ENCODE results near the gene SLC37A4. TPM values are rescaled to one million over a fixed set of nuclear protein-coding genes. Genes with fewer than 3 reads are reported as not detected.
A peak's percentile ranks its signal among the peaks of the same experiment; 100 is the strongest.
"Not testable (repeated sequence)": the region's sequence is repeated elsewhere in the genome, so short reads cannot be mapped to it uniquely, and the experiment has no call there.

SLC37A4 gene
- polyA plus RNA-seq, 10 donors, result 8.4 to 13.0 (median 10.0) TPM

DNA sequence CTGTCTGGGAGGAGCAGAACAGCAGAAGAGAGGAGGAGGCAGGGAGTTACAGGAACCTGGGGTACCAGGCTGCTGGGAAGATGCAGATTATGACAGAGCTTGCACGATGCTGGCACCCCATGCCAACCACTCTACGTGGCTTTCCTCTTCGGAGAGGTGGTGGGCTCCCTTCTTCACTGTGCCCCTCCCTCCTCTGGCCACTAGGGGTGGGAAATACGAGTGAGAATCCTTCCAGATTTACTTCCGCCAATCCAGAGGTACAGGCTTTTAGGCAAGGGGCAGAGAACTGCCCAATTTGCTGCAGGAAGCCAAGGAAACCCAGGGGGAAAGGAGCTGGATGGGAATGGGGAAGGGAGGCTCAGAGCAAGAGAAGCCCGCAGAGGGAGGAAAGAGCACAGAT, 14.0 kb upstream of the SLC37A4 start:
- no peak for DNase-seq

- no peak for DNase-seq
Observed at GRCh38 chr11:119042927-119043326, 12.2 kb upstream of the SLC37A4 start.

DNA sequence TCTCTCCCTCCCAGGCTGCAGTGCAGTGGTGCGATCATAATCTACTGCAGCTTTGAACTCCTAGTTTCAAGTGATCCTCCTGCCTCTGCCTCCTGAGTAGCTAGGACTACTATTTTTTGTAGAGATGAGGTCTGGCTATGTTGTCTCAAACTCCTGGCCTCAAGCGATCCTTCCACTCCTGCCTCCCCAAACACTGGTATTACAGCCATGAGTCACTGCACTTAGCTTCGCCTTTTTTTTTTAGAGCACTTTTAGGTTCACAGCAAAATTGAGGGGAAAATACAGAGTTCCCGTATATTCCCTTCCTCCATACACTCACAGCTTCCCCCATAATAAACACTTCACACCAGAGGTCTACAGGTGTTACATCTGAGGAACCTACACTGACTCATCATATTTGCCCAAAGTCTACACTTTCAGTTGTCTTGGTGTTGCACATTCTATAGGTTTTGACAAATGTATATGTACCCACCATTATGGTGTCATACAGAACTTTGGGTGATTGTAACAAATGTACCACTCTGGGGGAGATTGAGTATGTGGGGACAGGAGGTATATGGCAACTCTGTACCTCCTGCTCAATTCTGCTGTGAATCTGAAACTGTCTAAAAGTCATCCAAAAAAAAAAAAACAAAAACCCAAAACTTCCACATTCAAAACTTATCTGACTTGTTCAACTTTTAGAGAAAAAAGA, 11.3 kb upstream of the SLC37A4 start:
- DNase-seq, result no peak

DNA sequence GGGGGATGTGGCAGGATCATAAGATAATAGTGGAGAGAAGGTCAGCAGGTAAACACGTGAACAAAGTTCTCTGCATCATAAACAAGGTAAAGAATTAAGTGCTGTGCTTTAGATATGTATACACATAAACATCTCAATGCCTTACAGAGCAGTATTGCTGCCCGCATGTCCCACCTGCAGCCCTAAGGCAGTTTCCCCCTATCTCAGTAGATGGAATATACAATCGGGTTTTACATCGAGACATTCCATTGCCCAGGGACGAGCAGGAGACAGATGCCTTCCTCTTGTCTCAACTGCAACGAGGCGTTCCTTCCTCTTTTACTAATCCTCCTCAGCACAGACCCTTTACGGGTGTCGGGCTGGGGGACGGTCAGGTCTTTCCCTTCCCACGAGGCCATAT, 8.8 kb upstream of the SLC37A4 start:
- DNase-seq, result not testable (repeated sequence)

DNA sequence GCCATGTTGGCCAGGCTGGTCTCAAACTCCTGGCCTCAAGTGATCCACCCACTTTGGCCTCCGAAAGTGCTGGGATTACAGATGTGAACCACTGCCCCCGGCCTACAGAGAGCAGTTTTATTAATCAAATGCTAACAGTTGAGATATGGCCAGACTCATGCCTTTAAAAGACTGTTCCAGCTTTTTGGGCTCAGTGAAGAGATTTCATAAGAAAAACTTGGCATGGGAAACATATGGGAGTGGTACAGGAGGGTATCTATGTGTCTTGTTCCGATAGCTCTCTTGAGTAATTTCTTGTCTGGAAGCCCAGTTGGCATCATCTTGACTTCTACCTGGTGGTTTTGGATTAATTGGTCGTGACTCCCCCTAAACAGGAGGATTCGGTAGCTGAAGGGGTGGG, 8.2 kb upstream of the SLC37A4 start:
- no peak for DNase-seq

DNA sequence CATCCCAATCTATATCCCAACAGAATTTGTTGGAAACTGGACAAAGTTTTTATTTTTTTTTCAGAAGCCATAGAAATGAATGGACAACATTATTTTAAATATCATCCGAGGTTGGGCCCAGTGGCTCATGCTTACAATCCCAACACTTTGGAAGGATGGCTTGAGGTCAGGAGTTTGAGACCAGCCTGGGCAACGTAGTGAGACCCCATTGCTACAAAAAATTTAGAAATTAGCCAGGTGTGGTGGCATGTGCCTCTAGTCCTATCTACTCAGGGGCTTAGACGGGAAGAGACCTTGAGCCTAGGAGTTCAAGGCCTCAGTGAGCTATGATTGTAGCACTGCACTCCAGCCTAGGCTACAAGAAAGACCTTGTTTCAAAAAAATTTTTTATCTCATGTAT, 4.1 kb upstream of the SLC37A4 start:
- DNase-seq, result no peak

DNA sequence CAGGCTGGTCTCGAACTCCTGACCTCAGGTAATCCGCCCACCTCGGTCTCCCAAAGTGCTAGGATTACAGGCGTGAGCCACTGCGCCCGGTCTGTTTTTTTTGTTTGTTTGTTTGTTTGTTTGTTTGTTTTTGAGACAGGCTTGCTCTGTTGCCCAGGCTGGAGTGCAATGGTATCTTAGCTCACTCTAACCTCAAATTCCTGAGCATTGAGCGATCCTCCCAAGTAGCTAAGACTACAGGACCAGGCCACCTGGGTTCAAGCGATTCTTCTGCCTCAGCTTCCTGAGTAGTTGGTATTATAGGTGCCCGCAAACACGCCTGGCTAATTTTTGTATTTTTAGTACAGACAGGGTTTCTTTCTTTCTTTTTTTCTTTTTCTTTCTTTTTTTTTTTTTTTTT, 2.7 kb upstream of the SLC37A4 start:
- not testable (repeated sequence) for DNase-seq

GRCh38 chr11:119031912-119032280, 1.2 kb upstream of the SLC37A4 start:
- DNase-seq, result no peak

- DNase-seq, result no peak
Observed at GRCh38 chr11:119030029-119030328, 698 bp downstream of the SLC37A4 start.

DNA sequence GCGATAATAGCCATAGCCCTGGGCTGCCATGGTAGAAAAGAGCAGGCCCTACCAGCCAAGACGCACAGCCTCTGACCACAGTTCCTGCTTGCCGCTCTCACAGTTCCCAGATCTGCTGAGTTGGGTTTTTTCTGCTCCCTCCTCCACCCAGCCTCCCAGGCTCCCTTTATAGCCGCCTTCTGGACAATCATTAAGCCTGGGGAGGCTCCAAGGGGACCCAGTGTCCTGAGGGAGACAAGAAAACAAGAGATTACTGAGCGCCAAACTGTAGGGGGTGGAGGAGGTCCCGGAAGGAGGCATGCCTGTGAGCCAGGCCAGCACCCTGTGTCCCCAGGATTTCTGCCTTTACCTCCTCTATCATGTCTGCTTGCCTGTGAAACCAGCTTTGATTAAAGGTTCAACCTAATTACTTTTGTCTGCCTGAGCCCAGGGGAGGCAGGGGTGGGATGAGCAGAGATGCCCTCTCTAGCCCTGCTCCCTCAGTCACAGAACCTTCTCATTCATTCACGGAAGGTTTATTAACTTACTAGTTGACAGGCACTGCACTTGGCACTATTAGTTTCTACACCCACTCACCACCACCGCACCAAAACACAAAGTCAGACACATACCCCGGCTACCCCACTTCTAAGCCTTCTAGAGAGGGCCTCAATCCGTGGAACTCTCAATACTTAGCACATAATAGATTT, 1.2 kb downstream of the SLC37A4 start:
- DNase-seq, result peak in 1 of 3 donors; percentile 33

DNA sequence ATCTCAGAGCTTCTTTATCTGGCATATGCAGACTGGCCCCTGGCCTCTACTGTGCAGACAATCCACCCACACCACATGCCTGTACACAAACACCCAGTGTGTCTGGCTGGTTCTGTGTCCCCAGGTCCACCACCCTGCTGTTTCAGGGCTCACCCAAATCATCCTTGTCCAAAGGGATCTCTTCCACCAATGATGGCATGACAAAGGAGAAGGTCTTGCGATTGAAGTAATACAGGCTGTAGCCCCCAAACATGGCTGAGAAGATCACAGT, 1.7 kb downstream of the SLC37A4 start:
- no peak for DNase-seq

GRCh38 chr11:119028346-119029068, 2.2 kb downstream of the SLC37A4 start:
- DNase-seq, result no peak

DNA sequence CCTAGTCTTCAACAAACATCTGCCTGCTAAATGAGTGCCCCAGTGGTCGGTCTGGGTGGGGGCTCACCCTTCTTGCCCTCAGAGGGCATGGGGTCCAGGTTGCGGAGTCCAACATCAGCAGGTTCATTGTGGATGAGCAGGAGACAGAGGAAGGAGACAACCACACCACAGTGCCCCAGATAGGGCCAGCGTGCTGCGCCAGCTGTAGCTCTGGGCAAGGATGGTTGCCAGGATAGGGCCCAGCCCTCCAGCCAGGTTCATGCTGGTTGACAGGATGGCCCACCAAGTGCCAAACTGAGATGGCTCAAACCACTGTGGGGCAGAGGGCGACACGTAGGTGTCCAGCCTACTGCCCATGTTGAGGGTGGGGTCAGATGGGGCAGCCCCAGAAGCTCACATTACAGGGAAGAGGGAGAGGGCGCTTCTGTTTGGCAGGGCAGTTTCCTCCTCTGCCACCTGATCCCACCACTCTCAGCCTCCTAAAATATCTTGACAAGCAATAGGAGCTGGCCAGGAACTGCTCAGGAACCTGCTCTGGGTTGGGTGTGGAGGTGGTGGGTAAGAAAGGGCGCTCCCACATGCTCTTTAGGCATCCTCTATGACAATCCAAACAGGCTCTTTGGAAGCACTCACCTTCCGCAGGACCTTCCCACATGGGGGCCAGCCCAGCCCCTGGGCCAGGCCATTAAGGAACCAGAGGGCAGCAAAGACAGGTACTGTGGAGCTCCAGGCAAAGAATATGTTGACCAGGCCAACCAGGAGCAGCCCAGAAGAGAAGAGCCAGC, 2.9 kb downstream of the SLC37A4 start:
- no peak for DNase-seq

DNA sequence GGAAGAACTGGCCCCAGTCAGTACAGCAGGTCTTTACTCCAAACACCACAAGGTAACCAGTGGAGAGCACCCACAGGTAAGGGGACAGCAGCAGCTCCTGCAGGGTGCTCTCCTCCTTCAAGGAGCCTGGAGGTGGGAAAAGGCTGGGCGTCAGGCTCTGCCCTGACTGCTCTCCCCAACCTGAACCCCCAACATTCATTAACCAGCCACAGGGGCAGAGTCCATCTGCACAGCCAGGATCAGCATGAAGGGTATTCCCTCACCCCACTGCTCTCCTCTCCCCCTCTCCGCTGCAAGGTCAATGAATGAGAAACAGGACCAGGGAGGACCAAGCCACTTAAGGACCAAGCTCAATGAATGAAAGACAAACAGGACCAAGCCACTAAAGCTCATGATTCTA, 3.7 kb downstream of the SLC37A4 start:
- no peak for DNase-seq

GRCh38 chr11:119025978-119026766, 4.5 kb downstream of the SLC37A4 start:
- no peak for DNase-seq

DNA sequence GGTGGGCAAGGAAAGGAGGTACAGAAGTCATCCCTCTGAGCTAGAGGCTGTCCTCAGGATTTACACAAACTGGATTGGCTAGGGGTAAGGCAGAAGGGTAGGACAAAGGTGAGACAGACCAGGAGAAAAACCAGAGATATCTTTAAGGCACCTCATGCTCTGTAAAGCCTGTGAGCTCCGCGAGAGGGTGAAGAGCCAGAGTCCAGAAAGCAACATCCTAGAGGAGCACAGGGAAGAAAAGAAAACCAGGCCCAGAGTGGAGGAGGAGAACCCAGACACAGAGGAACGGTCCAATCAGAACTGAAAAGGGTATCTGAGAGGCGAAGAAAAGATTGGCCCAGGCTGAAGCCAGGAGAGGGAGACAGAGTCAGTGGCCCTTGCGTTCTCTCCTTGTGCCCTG, 5.1 kb downstream of the SLC37A4 start:
- DNase-seq, result no peak

- no peak for DNase-seq
Observed at GRCh38 chr11:119025099-119025473, 5.6 kb downstream of the SLC37A4 start.

DNA sequence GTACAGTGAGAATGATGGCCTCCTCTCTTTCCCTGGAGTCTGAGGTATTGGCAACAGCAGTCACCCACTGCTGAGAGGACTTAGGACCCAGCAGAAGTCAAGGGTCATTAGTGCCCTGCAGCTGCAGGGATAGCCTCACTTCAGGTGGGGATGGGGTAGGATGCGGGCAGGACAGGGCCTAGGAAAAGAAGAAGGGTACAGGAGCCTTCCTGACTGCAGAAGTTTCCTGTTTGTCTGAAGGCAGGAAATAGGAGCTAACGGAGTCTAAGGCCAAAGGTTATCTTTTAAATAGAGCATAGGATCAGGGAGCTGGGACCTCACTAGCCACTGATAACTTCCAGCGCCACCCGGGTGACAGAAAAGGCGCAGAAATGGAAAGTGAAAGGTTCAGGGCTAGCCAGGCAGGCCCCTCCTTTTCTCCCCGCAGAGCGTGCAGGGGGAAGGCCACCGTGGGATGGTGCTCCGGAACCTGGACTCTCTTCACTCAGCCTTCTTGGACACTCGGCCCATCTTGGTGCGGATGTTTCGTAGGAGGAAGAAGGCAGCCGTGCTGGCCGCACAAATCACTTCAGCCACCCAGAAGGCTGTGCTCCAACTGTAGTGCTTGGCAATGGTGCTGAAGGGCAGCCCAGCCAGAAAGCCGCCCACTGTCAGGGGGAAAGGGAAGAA, 6.1 kb downstream of the SLC37A4 start:
- no peak for DNase-seq

- no peak for DNase-seq
Observed at GRCh38 chr11:119023741-119024140, 6.9 kb downstream of the SLC37A4 start.

DNA sequence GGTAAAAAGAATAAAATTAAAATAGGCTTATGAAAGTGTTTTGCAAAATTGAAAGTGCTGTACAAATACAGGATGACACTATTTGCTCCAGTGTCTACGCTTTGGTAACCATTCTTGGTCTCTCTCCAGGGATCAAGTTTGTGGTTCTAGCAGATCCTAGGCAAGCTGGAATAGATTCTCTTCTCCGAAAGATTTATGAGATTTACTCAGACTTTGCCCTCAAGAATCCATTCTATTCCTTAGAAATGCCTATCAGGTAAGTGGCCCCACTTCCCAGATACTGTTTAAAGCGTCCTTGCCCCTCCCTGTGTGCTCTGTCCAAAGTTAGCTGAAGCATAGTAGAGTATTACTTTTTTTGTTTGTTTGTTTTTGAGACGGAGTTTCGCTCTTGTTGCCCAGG, 9.0 kb downstream of the SLC37A4 start:
- DNase-seq, result no peak

DNA sequence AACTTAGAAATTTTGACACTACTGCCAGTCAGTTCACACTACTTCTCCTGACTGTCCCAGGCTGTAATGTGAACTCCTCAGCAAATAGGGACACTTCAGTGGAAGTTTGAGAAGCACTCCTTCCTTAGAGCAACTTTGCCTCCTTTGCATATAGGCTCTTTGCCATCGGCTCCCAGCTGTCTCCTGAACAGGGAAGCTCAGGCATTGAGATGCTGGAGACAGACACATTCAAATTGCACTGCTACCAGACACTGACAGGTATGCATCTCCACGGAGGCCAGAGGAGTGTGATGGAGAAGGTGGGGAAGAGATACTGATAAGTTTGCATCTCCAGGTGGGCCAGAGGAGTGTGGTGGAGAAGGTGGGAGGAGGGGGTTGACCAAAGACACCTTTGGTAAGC, 10.7 kb downstream of the SLC37A4 start:
- no peak for DNase-seq

Data from muscle of back (tissue), 11 donors.